Lower leg skin (tissue), 3 donors: Measurements from ENCODE around the gene MBD6.

ENCODE experiments used
- CTCF ChIP-seq, 3 donors: fragments of 450-650 bp; IDR thresholded peaks; one replicate each; pipeline ENCODE4 v1.5.1; 2016; ENCODE audit warnings: antibody characterized with exemption in 3 of 3, mild to moderate bottlenecking in 3 of 3, moderate library complexity in 2 of 3
- POLR2A ChIP-seq, 2 donors: fragments of 450-650 bp; IDR thresholded peaks; one replicate each; pipeline ENCODE4 v1.6.1; 2016 to 2017; ENCODE audit warnings: antibody characterized with exemption in 2 of 2, mild to moderate bottlenecking in 1 of 2, moderate library complexity in 1 of 2

- no peak for TF ChIP-seq CTCF (IDR thresholded peaks at IDR 0.05)
- TF ChIP-seq POLR2A (IDR thresholded peaks at IDR 0.05) = no peak
Observed at GRCh38 chr12:57522887-57523705, 472 bp downstream of the MBD6 start.
